ENCODE measurements around the gene ANKRD23. TPM values are rescaled to one million over a fixed set of nuclear protein-coding genes. Genes with fewer than 3 reads are reported as not detected.
A peak's percentile ranks its signal among the peaks of the same experiment; 100 is the strongest.

ANKRD23 gene
- total RNA-seq, 1 experiment from 2014 or later: 1.7 TPM

DNA sequence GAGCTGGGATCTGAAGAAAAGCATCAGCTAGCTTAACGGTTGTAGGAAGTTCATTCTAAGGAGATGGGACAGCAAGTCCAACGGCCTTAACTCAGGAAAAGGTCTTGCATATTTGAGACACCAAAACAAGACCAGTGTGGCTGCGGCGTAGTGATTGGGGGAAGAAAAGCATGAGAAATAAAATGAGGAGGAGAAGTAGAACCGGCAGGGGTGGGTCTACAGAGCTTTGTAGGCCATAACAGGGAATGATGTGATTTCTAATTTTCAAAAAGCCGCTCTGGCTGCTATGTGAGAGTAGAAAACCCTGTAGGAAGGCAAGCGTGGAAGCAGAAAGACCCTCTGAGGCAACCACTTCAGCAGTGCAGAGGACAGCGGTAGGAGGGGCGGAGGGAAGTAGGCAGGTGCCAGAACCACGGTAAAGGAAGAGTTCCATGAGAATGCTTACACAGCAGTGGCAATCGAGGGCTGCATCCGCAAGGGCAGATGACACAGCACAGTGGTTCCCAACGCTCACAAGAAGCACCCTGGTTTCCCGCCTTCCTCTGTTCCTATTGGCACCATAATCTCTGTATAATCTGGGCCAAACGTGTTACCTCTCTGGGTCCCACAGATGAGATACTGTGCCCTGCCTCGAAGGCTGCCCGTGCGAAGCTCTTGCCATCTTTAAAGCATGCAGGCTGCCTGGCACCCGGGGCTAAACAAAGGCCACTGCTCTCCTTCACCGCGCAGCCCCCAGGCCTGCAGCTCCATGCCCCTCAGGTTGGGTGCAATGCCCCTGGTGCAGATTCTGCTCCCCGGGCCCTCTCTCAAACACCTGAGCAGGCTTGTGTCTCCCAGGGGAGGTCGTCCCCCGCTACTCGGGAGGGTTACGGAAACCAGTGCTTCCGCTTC, 13.2 kb upstream of the ANKRD23 start:
- Histone ChIP-seq H3K9me3 (no peaks in the 10 kb centered on the region), H3K4me3 (peak overlapping the region; percentile 80), H3K27me3 (no peaks in the 10 kb centered on the region), H3K36me3 (peaks cover 16% of the 10 kb centered on the region)
- peak; percentile 28 for DNase-seq

DNA sequence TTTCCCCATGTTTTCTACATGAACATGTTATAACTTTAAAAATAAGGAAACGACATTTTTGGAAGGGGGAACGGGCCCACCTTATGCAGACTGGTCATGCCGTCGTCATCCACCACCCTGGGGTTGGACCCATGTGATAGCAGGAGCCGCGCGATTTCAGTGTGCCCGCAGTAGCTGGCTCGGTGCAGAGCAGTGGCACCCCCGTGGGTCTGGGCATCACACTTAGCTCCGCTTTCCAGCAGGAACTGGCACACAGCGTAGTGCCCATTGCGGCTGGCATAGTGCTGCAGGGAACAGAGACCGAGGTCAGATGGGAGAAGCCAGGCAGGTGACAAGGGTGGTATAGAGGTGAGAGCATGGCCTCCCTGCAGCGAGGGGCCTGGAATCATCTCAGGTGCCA, 9.5 kb upstream of the ANKRD23 start:
- Histone ChIP-seq H3K27me3 (no peaks in the 10 kb centered on the region), H3K36me3 (peaks cover 21% of the 10 kb centered on the region), H3K9me3 (no peaks in the 10 kb centered on the region), H3K4me3 (no peak overlapping the region)
- no peak for DNase-seq

DNA sequence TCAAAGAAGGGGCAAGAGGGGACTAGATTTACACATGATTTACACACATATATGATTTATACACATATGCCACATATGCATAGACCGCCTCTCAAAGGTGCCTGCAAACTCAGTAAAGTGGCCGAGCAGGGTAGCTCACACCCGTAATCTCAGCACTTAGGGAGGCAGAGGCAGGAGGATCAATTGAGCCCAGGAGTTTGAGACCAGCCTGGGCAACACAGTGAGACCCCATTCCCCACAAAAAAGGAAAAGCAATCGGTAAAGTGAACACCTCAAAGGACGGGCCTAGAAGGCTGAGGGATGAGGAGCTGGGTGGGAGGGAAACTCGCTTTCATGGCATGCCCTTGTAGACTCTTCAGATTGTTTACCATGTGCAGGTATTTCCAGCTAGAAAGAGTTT, 8.8 kb upstream of the ANKRD23 start:
- no peak for DNase-seq
- H3K27me3 ChIP-seq: no peaks in the 10 kb centered on the region
- peaks cover 25% of the 10 kb centered on the region for H3K36me3 ChIP-seq
- H3K4me3 ChIP-seq: no peak overlapping the region
- H3K9me3 ChIP-seq: no peaks in the 10 kb centered on the region

DNA sequence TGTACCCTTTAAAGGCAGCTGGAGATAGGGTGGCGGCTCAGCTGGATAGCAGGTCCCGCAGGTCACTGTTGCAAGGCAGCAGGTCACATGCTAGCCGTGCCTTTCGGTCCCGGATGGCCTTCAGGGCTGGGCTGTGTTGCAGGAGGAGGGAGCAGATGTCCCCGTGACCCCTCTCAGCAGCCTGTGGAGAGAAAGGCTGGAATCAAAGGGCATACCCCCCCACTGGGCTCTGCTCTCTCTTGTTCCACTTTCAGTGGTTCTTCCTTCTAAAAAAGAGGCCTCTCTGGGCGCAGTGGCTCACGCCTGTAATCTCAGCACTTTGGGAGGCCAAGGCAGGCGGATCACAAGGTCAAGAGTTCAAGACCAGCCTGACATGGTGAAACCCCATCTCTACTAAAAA, 4.4 kb upstream of the ANKRD23 start:
- no peaks in the 10 kb centered on the region for H3K9me3 ChIP-seq
- no peak overlapping the region for H3K4me3 ChIP-seq
- H3K27me3 ChIP-seq: no peaks in the 10 kb centered on the region
- no peak for DNase-seq
- peaks cover 27% of the 10 kb centered on the region for H3K36me3 ChIP-seq

DNA sequence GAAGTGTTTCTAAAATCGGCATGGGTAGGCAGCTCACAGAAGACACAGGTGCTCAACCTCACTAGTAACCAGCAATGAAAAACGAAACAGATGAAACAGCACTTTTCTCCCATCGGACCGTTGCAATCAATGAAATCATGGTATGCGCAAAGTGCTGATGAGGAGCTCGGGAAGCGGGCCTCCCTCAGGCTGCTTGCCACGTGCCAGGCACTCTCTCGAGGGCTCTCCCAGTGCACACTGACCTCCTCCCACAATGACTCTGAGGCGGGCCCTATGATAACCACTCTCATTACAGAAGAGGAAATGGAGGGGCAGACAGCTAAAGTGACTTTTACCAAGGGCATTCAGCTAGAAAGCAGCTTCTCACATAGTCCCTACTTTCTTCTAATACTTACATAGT, 3.8 kb upstream of the ANKRD23 start:
- H3K4me3 ChIP-seq: no peak overlapping the region
- no peaks in the 10 kb centered on the region for H3K27me3 ChIP-seq
- no peaks in the 10 kb centered on the region for H3K9me3 ChIP-seq
- peaks cover 20% of the 10 kb centered on the region for H3K36me3 ChIP-seq
- DNase-seq: no peak

DNA sequence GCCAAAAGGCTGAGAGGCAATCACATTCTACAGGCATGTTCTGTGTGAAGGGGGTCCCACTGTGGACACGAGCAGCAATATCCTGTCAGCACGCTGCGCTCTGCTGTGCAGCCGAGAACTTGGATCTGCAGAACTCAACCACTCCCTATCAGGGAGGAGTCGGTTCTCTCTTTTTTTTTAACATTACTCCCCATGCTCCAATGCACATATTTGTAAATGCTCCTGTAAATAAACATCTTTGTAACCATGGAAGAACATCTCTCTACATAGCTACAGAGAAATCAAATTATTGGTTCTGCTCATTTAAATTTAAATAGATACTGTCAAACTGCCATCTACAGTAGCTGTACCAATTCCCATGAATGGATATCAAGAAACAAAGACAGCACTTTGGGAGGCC, 3.0 kb upstream of the ANKRD23 start:
- Histone ChIP-seq H3K4me3 (no peak overlapping the region), H3K27me3 (no peaks in the 10 kb centered on the region), H3K36me3 (peaks cover 17% of the 10 kb centered on the region), H3K9me3 (no peaks in the 10 kb centered on the region)
- no peak for DNase-seq

DNA sequence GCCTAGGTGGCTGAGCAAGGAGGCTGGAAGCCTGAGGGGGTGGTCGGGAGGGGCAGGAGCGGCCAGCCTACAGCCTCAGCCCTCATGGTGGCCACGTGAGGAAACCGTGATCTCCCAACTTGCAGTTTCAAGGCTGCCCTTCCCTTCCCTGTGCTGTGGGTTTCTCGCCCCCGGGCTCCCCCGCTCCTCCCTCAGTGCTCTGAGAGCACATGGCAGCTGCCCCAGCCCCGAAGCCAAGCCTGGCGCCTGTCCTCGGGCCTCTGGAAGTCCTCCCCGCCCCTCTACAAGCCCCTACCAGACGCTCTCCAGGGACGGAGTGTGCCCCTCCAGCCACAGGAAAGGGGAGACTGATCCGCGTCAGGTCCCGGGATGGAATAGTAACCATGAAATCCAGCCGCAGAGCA, 586 bp upstream of the ANKRD23 start:
- DNase-seq: no peak
- H3K36me3 ChIP-seq: peaks cover 9% of the 10 kb centered on the region; the same call in 1 of the 2 replicates
- no peaks in the 10 kb centered on the region for H3K9me3 ChIP-seq
- no peak overlapping the region for H3K4me3 ChIP-seq
- H3K27me3 ChIP-seq: no peaks in the 10 kb centered on the region

DNA sequence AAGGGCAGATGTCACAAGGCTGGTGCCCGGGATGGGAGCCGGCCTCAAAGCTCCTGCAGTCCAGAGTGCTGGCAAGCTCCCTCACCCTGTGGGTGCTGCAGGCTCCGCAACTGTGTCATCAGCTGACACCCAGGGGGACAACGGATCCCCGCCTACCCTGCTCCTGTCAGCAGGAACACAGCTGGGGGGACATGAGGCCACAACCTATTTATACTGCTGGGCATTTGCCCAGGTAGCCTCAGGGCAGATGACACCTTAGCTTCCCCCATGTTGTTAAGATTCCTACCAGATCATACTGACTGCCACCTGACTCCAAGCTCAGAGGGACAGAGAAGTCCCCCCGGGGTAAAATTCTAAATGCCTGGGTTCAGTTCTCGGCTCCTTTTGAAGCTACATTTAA, 1.2 kb downstream of the ANKRD23 start:
- no peak for DNase-seq

DNA sequence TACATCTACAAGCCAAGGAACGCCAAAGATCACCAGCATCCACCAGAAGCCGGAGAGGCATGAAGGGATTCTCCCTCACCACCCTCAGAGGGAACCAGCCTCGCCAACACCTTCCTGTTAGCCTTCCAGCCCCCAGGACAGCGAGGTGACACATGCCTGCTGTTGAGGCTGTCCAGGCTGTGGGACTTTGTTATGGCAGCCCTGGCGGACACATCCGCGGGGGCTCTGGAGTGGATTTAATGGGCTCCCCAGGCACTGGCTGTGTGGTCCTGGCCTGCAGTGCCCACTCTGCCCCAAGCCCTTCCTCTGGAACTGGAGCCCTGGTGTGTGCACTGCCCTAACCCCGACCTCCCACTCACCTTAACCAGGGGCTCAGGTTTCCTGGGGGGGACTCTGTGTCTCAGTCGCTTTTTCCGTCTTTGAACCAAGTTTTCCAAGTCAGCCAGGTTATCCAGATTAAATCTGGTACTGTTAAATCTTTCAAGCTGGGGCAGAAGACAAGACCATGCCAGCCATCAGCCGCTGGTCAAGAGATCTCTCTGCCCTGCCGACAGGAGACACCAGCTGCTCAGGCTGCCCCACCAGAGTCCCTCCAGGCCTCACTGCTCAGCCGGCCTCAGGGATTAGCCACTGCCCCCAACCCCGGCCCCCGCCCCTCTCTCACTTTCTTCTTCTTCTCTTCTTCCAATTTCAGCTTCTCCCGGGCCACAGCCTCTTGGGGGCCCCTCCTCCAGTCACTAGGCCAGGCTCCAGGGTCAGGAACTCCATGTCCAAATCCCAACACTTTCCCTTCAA, 1.9 kb downstream of the ANKRD23 start:
- Histone ChIP-seq H3K4me3 (no peak overlapping the region), H3K36me3 (peaks cover 1% of the 10 kb centered on the region; the same call in 1 of the 2 replicates), H3K27me3 (no peaks in the 10 kb centered on the region), H3K9me3 (no peaks in the 10 kb centered on the region)
- no peak for DNase-seq

More for the DNA sequence above, 1.2 kb downstream of the ANKRD23 start:
- H3K9me3 ChIP-seq: no peaks in the 10 kb centered on the region
- no peak overlapping the region for H3K4me3 ChIP-seq
- H3K27me3 ChIP-seq: no peaks in the 10 kb centered on the region
- peaks cover 4% of the 10 kb centered on the region; the same call in 1 of the 2 replicates for H3K36me3 ChIP-seq

DNA sequence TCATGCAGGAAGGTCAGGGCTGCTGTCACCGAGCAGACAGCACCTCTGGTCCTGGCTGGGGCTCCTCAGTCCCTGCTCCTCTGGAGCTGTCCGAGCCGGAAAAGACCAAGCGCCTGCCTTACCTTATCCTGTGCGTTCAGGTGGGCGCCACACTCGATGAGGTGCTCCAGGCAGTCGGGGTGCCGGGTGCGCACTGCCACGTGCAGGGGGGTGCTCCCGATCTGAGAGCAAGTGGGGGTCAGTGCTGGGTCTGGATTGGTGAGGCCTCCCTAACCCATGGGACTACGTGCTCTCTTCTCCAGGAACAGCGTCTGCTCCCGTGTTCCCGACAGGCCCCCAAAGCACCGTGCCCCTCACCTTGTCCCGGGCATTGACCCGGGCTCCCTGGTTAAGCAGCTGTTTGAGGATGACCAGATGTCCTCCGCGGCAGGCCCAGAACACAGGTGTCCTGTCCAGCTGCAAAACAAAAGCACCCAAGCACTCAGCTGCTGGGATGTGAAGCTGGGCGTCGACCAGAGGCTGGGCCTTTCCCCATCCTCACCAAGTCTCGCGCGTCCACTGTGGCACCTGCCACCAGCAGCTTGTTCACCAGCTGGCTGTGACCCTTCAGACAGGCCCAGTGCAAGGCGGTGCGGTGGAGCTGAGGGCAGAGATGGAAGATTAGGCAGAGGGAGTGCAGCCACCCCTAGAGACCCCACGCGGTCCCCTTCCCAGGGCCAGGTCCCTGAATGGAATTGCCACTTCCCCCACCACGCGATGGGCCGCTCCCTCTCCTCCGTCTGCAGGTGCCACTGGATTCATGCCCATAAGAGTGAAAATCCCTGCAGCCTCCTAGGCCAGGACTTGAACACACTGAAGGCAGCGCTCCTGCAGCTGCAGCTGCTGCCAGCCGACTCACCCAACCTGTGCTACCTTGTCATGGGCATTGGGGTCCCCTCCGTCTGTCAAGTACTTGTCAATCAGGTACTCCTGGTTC, 3.7 kb downstream of the ANKRD23 start:
- Histone ChIP-seq H3K36me3 (no peaks in the 10 kb centered on the region; the same call in none of the 2 replicates), H3K9me3 (no peaks in the 10 kb centered on the region), H3K4me3 (no peak overlapping the region), H3K27me3 (no peaks in the 10 kb centered on the region)
- no peak for DNase-seq

DNA sequence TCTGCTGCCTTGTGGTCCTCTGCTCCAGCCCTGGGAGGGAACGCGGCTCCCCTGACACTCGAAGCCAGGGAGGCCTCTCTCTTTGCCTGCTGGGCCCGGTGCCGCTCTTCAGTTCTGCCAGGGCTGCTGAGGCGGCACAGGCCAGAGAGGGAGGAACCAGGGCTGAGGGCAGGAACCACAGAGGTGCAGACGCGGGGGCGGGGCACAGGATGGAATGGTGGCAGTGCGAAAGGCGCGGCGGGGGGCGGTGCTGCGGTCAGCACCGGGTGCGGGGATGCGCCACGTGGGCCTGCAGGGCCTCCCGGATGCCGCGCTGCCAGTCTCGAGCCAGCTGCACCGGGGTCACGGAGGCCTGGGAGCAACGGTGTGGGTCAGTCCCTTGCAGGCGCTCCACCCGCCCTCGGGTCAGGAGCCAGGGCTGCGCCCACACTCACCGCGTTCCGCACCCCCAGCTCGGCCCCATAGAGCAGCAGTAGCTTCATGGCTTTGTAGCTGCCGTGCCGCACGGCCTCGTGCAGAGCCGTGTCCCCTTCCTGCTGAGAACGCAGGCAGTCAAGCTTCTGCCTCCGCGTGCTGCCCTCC, 4.4 kb downstream of the ANKRD23 start:
- Histone ChIP-seq H3K9me3 (no peaks in the 10 kb centered on the region), H3K36me3 (peaks cover 2% of the 10 kb centered on the region), H3K27me3 (no peaks in the 10 kb centered on the region), H3K4me3 (no peak overlapping the region)
- DNase-seq: no peak

DNA sequence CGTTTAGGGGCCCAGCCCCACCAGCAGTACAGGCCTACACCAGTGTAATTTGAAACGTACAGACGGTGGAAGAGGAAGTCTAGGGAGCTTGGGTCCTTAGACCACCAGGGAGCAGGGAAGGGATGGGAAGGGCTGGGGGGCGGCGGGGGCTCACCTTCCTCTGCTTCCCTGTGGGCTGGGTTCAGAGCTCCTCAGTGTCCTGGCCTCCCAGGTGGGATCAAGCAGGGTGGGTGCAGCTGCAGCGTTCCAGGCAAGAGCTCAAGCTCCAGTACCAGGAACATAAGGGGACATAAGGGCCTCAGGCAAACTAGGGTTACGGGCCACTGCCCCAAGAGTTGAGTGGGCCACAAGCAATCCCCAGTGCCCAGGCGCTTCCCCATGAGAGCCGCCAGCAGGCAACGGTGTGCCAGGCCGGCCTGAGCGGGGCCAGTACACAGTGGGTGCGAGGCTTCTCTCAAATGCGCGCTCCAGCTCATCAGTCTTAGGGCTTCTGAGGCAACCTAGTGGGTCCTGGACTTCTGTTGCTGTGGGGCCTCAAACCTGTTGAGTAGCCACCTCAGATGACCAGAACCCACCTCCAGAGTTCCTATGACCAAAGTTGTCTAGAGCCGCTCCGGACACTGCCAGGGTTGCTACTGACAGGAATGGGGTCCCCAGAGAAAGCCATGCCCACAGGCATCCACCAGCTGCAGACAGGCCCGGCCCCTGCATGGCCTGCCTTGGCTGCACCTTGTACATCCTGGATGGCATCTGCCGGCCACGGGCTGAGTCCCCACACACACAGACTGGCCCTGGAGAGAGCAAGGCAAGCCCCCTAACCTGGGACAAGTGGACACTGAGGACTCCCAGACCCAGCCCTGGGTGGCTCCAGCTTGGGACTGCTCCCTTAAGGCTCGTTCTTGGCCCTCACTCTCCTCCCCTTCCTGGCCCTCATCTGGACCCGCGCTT, 5.2 kb downstream of the ANKRD23 start:
- Histone ChIP-seq H3K36me3 (peaks cover 2% of the 10 kb centered on the region), H3K9me3 (no peaks in the 10 kb centered on the region), H3K27me3 (no peaks in the 10 kb centered on the region), H3K4me3 (no peak overlapping the region)
- no peak for DNase-seq

DNA sequence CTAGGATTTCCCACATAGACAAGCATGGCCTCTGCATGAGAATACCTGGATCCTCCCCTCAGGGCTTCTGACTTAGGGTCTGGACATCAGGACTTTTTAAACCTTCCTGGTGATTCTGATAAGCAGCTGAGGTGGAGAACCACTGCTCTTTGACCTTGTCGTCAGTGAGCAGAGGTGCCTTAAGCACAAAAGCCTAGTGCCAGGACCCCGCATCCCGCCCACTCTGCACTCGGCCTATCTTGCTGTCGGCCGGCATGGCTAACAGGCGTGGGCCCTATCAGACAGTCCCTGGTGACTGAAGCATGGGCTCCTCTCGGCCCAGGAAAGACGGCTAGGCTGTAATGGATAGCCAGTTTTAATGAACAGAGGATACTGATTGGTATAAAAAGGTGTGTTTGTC, 6.2 kb downstream of the ANKRD23 start:
- DNase-seq: no peak
- no peak overlapping the region for H3K4me3 ChIP-seq
- H3K9me3 ChIP-seq: no peaks in the 10 kb centered on the region
- H3K36me3 ChIP-seq: peaks cover 2% of the 10 kb centered on the region
- H3K27me3 ChIP-seq: no peaks in the 10 kb centered on the region

DNA sequence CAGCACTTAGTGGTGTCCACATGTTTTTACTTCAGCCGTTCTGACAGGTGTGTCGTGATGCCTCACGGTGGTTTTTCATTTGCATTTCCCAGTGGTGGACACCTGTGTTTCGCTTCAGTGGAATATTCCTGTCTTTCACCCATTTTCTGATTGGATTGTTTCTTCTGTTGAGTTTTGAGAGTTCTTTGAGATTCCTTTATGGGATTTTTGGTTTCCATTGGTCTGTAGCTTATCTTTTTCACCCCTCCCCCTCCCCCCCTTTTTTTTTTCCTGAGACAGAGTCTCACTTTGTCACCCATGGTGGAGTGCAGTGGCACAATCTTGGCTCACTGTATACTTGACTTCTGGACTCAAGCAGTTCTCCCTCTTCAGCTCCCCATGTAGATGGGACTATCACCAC, 8.0 kb downstream of the ANKRD23 start:
- H3K9me3 ChIP-seq: no peaks in the 10 kb centered on the region
- no peak for DNase-seq
- H3K36me3 ChIP-seq: peaks cover 2% of the 10 kb centered on the region
- H3K27me3 ChIP-seq: no peaks in the 10 kb centered on the region
- no peak overlapping the region for H3K4me3 ChIP-seq

DNA sequence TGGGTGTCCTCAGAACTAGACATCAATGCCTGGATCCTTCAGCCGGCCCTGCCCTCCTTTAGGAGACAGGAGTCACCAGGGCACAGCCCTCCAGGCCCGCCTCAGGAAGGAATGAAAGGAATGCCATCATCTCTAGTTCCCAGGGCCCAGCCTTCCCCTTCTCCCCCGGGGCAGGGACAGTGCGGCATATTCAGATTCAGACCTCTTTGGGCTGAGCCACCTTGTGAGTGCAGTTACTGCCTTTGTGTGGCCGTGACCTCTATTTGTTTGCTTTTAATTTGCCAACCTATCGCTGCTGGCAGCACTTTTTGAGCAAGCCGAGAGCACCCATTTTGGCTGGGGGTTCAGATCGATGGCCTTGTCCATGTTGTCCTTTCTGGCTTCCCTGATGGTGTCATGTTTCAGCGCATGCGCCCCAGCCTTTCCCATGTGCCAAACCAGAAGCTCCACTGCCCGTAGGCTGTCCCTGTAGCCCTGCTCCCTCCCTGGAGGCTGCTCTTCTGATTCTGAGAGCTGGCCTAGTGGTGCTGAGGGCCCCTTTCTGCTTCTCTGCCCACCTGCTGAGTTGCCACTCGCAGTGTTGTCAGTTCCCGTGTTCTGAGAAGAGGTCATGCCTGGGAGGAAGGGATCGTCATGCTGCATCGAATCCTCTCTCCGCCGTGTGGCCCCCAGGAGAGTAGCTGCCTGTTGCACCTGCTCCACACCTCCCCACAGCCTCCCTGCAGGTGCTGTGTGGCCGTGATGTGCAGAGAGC, 10.9 kb downstream of the ANKRD23 start:
- no peak overlapping the region for H3K4me3 ChIP-seq
- no peaks in the 10 kb centered on the region for H3K27me3 ChIP-seq
- DNase-seq: no peak
- H3K9me3 ChIP-seq: no peaks in the 10 kb centered on the region
- peaks cover 8% of the 10 kb centered on the region for H3K36me3 ChIP-seq
